Breast epithelium (tissue), 4 donors: ENCODE measurements around the gene NHLRC4. TPM values are rescaled to one million over a fixed set of nuclear protein-coding genes. Genes with fewer than 3 reads are reported as not detected.

Experiments
- DNase-seq, 2 donors: peaks; one replicate each; pipeline ENCODE4 v3.0.0-alpha.2; 2019; ENCODE audit warnings: low spot score in 2 of 2
- H3K27ac ChIP-seq, 2 donors: fragments of 200-600 bp; sonication (generic) in 1 of 2; one replicate each; pipeline ENCODE4 v1.5.1; 2016 to 2019; ENCODE audit warnings: mild to moderate bottlenecking in 1 of 2
- H3K27me3 ChIP-seq, 2 donors: fragments of 200-600 bp; sonication (generic) in 1 of 2; one replicate each; pipeline versions ENCODE4 v1.5.1 to v1.6.0; 2017 to 2019; ENCODE audit warnings: control low read depth in 1 of 2, mild to moderate bottlenecking in 1 of 2
- H3K36me3 ChIP-seq: fragments of 200-600 bp; one replicate; pipeline ENCODE4 v1.5.1; 2019
- H3K4me1 ChIP-seq, 2 donors: fragments of 200-600 bp; sonication (generic); one replicate each; pipeline ENCODE4 v1.5.1; 2016 to 2019; ENCODE audit warnings: control low read depth in 1 of 2
- H3K4me3 ChIP-seq, 3 donors: fragments of 200-600 bp; sonication (generic); 1 replicate in 2 of 3; 2 replicates in 1 of 3; pipeline ENCODE4 v1.5.1; 2016 to 2019; ENCODE audit warnings: mild to moderate bottlenecking in 3 of 3, moderate library complexity in 2 of 3
- H3K9me3 ChIP-seq, 2 donors: fragments of 200-600 bp; sonication (generic) in 1 of 2; one replicate each; pipeline ENCODE4 v1.5.1; 2016 to 2019; ENCODE audit warnings: control low read depth in 1 of 2
- POLR2A ChIP-seq: fragments of 450-650 bp; IDR thresholded peaks from one replicate; pipeline ENCODE4 v1.6.1; 2016; ENCODE audit warnings: antibody characterized with exemption, mild to moderate bottlenecking, moderate library complexity
- POLR2AphosphoS5 ChIP-seq, 3 donors: sonication (generic); formaldehyde crosslinking; IDR thresholded peaks; one replicate each; pipeline ENCODE4 v1.6.1; 2017; ENCODE audit warnings: antibody characterized with exemption in 3 of 3
- intact Hi-C: fragments of 100-400 bp; cut with DNase I; formaldehyde crosslinking; loops from one replicate; pipeline ENCODE4 v1.15.1; 2023; ENCODE audit warnings: low total_unique reads
- total RNA-seq, 3 donors: library from RNA; depleted of rRNA; stranded (reverse); fragments of >200 nt; gene quantifications; one replicate each; pipeline ENCODE4 v1.1.0, GENCODE V29; 2016
- TF ChIP-seq, protein P1 (sequence below), 3 donors: fragments of 450-650 bp; IDR thresholded peaks; one replicate each; pipeline ENCODE4 v1.5.1; 2016 to 2017; ENCODE audit warnings: antibody characterized with exemption in 3 of 3, mild to moderate bottlenecking in 3 of 3, moderate library complexity in 3 of 3

Gene NHLRC4
- total RNA-seq, 3 donors from 2014 or later, result 0.32 to 1.9 (median 0.66) TPM

- no peaks in the 10 kb centered on the region for H3K36me3 ChIP-seq
- peak within 1 kb of the TSS in 2 of 3 donors; percentile 29 to 60 for H3K4me3 ChIP-seq
- no peak for DNase-seq
- peaks cover 0 to 3% of the 10 kb centered on the region in 2 donors for H3K4me1 ChIP-seq
- H3K27ac ChIP-seq, result no peak within 1 kb of the TSS
- intact Hi-C loops, result no loop called here
- peaks cover 5 to 41% of the 10 kb centered on the region in 2 donors for H3K27me3 ChIP-seq
- no peaks in the 10 kb centered on the region for H3K9me3 ChIP-seq
- TF ChIP-seq POLR2A, result no peak
- TF ChIP-seq, protein P1, sequence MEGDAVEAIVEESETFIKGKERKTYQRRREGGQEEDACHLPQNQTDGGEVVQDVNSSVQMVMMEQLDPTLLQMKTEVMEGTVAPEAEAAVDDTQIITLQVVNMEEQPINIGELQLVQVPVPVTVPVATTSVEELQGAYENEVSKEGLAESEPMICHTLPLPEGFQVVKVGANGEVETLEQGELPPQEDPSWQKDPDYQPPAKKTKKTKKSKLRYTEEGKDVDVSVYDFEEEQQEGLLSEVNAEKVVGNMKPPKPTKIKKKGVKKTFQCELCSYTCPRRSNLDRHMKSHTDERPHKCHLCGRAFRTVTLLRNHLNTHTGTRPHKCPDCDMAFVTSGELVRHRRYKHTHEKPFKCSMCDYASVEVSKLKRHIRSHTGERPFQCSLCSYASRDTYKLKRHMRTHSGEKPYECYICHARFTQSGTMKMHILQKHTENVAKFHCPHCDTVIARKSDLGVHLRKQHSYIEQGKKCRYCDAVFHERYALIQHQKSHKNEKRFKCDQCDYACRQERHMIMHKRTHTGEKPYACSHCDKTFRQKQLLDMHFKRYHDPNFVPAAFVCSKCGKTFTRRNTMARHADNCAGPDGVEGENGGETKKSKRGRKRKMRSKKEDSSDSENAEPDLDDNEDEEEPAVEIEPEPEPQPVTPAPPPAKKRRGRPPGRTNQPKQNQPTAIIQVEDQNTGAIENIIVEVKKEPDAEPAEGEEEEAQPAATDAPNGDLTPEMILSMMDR (IDR thresholded peaks at IDR 0.05), result no peak
- no peak for TF ChIP-seq POLR2AphosphoS5 (IDR thresholded peaks at IDR 0.05)
Measured at GRCh38 chr16:560204-560700, 6.6 kb upstream of the NHLRC4 start, which contains the start of gene PRR35. Gene PRR35 (plus strand): TSS chr16:560394. CDS start chr16:563295, 2,901 bp downstream.

DNA sequence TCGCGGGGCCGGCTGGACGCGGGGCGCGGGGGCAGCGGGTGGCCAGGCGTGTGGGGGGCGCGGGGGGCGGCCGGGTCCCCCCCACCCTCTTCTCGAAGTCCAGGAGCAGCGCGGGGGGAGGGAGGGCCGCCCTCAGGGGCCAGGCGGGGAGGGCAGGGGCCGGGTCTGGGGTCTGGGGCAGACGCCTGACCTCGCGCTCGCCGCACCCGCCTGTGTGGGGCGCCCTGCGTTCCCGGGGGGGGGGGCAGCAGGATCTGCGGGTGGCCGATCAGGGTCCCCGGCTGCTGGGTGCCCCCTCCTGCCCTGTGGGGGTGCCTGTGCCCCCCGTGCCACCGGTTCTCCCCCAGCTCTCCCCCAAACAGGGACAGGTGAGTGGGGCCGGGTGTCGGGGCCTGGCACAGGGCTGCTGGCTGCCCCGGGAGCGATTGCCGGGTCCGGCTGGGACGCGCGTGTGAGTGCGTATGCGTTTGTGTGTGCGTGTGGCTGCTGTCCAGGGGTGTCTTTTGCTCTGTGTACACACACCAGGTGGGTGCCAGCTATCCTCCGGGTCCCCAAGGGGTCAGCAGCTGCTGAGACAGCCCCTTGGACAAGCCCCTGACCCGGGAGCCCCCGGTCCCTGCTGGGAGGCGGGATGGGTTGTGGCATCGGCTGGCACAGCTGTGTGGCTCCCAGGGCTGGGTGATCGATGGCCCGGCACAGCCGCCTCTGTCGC lies 5.9 kb upstream of the NHLRC4 start:
- Histone ChIP-seq H3K27ac (no peak overlapping the region), H3K9me3 (no peaks in the 10 kb centered on the region), H3K4me1 (peaks cover 4 to 8% of the 10 kb centered on the region in 2 donors), H3K27me3 (peaks cover 5 to 41% of the 10 kb centered on the region in 2 donors), H3K36me3 (no peaks in the 10 kb centered on the region), H3K4me3 (peak overlapping the region in 2 of 3 donors; percentile 29 to 60)
- intact Hi-C loops, result no loop called here
- no peak for DNase-seq
- TF ChIP-seq POLR2A, result no peak
- TF ChIP-seq, protein P1 (IDR thresholded peaks at IDR 0.05), result no peak
- no peak for TF ChIP-seq POLR2AphosphoS5 (IDR thresholded peaks at IDR 0.05)

GRCh38 chr16:561413-561794 lies 5.4 kb upstream of the NHLRC4 start:
- no peak for DNase-seq
- Histone ChIP-seq H3K4me3 (no peak overlapping the region), H3K9me3 (no peaks in the 10 kb centered on the region), H3K27ac (no peak overlapping the region), H3K27me3 (peaks cover 5 to 41% of the 10 kb centered on the region in 2 donors), H3K4me1 (peaks cover 10 to 13% of the 10 kb centered on the region in 2 donors), H3K36me3 (no peaks in the 10 kb centered on the region)
- TF ChIP-seq, protein P1 (IDR thresholded peaks at IDR 0.05), result no peak
- TF ChIP-seq POLR2A (no peak), POLR2AphosphoS5 (IDR thresholded peaks at IDR 0.05) (no peak)
- intact Hi-C loops, result no loop called here

DNA sequence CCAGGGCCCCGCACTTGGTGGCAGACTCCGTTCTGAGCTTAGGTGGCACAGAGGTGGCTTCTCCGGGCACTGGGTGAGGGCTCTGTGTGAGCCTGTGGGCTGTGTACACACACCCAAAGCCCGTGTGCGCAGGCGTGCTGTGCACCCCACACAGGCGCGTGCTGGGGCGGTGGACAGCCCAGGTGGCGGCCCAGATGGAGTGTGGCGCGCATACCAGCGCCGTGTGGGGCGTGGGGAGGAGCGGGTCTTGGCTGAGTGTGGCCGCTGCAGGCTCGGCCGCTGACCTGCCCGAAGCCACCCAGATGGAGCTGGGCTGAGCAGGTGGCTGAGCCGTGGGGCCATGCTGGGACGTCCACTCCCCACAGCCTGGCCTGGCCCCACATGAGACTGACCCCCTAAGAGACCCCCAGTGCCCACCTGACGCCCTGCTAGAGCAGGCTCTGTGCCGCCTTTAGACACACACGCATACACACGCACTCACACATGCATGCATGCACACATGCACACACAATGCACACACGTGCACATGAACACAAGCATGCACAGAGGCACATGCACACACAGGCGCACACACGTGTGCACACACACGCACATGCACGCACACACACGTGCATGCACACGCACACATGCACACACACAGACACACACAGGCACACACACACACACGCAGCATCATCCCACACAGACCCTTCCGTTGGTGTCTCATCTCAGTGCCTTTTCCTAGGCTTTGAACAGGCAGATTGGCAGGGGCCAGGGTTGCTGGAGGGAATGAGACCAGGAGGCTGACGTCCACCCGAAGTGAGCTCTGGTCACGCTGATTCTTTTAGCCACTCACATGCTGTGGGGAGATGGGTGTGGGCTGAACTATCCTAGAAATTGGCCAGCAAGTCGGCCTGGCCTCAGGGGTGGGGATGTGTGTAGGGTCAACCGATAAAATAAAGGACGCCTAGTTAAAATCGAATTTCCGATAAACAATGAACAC lies 4.6 kb upstream of the NHLRC4 start:
- Histone ChIP-seq H3K27ac (no peak overlapping the region), H3K9me3 (no peaks in the 10 kb centered on the region), H3K27me3 (peaks cover 5 to 41% of the 10 kb centered on the region in 2 donors), H3K36me3 (no peaks in the 10 kb centered on the region), H3K4me1 (peaks cover 17 to 18% of the 10 kb centered on the region in 2 donors), H3K4me3 (no peak overlapping the region)
- intact Hi-C loops, result no loop called here
- TF ChIP-seq POLR2A (no peak), POLR2AphosphoS5 (IDR thresholded peaks at IDR 0.05) (no peak)
- TF ChIP-seq, protein P1 (IDR thresholded peaks at IDR 0.05), result no peak
- no peak for DNase-seq
